Activated CD4-positive, alpha-beta T cell treated with anti-CD3 and anti-CD28 coated beads, Interleukin-2, amount 10 ng/mL, durations not matched to agents 7 days and 5 days (primary cell): ENCODE measurements around the gene NMNAT2. TPM values are rescaled to one million over a fixed set of nuclear protein-coding genes. Genes with fewer than 3 reads are reported as not detected.

Experiments used
- CTCF ChIA-PET: fragments of 350-600 bp; sonication (Branson Sonifier 250); formaldehyde crosslinking; loops from one replicate; lab custom pipeline; 2021; ENCODE audit warnings: antibody characterized with exemption; lab: Charles Lee
- POLR2A ChIA-PET: fragments of 350-600 bp; sonication (Branson Sonifier 250); formaldehyde crosslinking; loops from one replicate; lab custom pipeline; 2021; ENCODE audit warnings: antibody characterized with exemption; lab: Charles Lee
- DNase-seq: peaks from one replicate; pipeline ENCODE4 v3.0.0-alpha.2; 2020
- H3K27ac Mint-ChIP-seq: one replicate; pipeline ENCODE4 v1.8.0; 2021; ENCODE audit warnings: mild to moderate bottlenecking, moderate library complexity, mixed read lengths
- H3K27me3 Mint-ChIP-seq: one replicate; pipeline ENCODE4 v1.8.0; 2021; ENCODE audit warnings: mixed read lengths
- H3K36me3 Mint-ChIP-seq: one replicate; pipeline ENCODE4 v1.8.0; 2021; ENCODE audit warnings: low read depth, mixed read lengths
- H3K4me1 Mint-ChIP-seq: one replicate; pipeline ENCODE4 v1.8.0; 2021; ENCODE audit warnings: mixed read lengths
- H3K4me3 Mint-ChIP-seq: one replicate; pipeline ENCODE4 v1.8.0; 2021; ENCODE audit warnings: mild to moderate bottlenecking, moderate library complexity, mixed read lengths
- H3K9me3 Mint-ChIP-seq: one replicate; pipeline ENCODE4 v1.8.0; 2021; ENCODE audit warnings: mixed read lengths
- total RNA-seq, 2 experiments: library from RNA; stranded (reverse); gene quantifications; one replicate each; pipeline ENCODE4 v1.2.3, GENCODE V29; 2021

The NMNAT2 gene
- total RNA-seq, 2 experiments from 2014 or later: not detected

GRCh38 chr1:183239220-183239742, 178.9 kb downstream of the NMNAT2 start:
- POLR2A ChIA-PET: no interaction called here

DNA sequence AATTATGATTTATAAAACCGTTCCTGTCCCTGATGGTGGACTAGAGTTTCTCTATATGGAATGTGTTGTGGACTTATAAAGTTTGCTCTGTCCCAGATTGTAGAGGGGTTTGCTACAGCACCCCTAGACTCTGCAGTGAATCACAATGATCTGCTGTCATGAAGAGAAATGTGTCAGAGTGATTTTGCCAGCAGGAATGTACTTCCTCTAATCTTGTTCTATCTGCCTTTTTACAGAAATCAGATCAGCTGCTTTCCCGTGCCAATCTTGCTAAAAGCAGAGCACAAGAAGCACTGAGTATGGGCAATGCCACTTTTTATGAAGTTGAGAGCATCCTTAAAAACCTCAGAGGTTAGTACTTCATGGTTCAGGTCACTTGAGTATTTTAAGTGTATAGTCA, 180.1 kb downstream of the NMNAT2 start:
- Mint-ChIP-seq H3K27ac (no peak overlapping the region), H3K9me3 (no peaks in the 10 kb centered on the region), H3K36me3 (no peaks in the 10 kb centered on the region), H3K4me1 (no peaks in the 10 kb centered on the region), H3K4me3 (no peak overlapping the region), H3K27me3 (peaks cover 12% of the 10 kb centered on the region)
- POLR2A ChIA-PET: no interaction called here
- DNase-seq: no peak
- CTCF ChIA-PET: interaction anchor here (1.2 kb wide), 1 partner anchor 47 kb away, joined by 3 read pairs; no protein-coding TSS in a partner anchor

More at GRCh38 chr1:183239220-183239742, 178.9 kb downstream of the NMNAT2 start:
- no peaks in the 10 kb centered on the region for H3K4me1 Mint-ChIP-seq
- H3K4me3 Mint-ChIP-seq: no peak overlapping the region
- no peak overlapping the region for H3K27ac Mint-ChIP-seq
- no peaks in the 10 kb centered on the region for H3K36me3 Mint-ChIP-seq
- CTCF ChIA-PET: interaction anchor here (1.2 kb wide), 1 partner anchor 10 kb away, joined by 6 read pairs; no protein-coding TSS in a partner anchor
- no peaks in the 10 kb centered on the region for H3K9me3 Mint-ChIP-seq
- H3K27me3 Mint-ChIP-seq: peaks cover 14% of the 10 kb centered on the region
- no peak for DNase-seq

DNA sequence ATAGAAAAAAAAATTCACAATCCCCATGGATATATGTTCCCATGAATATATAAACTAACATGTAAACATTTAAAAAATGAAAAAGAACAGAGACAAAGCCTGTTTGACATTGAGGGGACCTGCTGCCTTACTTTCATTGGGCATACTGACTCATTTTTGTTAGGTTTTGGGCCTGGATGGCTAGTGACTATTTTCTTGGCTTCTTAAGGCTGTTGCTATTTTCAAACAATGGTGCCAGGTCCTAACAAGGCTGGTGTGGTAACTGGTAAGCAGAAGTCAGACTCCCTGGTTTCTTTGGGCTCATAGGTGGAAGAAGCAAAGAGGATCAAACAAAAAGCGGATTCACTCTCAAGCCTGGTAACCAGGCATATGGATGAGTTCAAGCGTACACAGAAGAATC, 181.1 kb downstream of the NMNAT2 start:
- H3K9me3 Mint-ChIP-seq: no peaks in the 10 kb centered on the region
- no peak for DNase-seq
- ChIA-PET POLR2A (no interaction called here), CTCF (interaction anchor here (1.4 kb wide), 1 partner anchor 10 kb away, joined by 3 read pairs; no protein-coding TSS in a partner anchor)
- H3K4me3 Mint-ChIP-seq: no peak overlapping the region
- no peak overlapping the region for H3K27ac Mint-ChIP-seq
- peaks cover 9% of the 10 kb centered on the region for H3K27me3 Mint-ChIP-seq
- no peaks in the 10 kb centered on the region for H3K36me3 Mint-ChIP-seq
- no peaks in the 10 kb centered on the region for H3K4me1 Mint-ChIP-seq

GRCh38 chr1:183236158-183236725, 181.9 kb downstream of the NMNAT2 start:
- Mint-ChIP-seq H3K4me1 (no peaks in the 10 kb centered on the region), H3K27ac (no peak overlapping the region), H3K9me3 (no peaks in the 10 kb centered on the region), H3K4me3 (no peak overlapping the region), H3K27me3 (peaks cover 6% of the 10 kb centered on the region), H3K36me3 (no peaks in the 10 kb centered on the region)
- ChIA-PET POLR2A (no interaction called here), CTCF (interaction anchor here (1.4 kb wide), 1 partner anchor 11 kb away, joined by 3 read pairs; no protein-coding TSS in a partner anchor)
- DNase-seq: no peak

DNA sequence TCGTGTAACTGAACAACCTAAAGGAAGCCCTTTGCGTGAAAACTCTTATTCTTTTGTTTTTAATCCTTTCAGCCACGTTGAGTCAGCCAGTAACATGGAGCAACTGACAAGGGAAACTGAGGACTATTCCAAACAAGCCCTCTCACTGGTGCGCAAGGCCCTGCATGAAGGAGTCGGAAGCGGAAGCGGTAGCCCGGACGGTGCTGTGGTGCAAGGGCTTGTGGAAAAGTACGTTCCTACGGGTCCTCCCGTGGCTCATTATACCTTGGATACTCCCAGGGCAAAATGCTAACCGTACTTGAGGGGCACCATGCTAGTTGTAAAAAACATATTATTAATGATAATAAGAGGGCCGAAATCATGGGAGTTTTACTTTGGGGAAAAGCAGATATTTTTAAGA, 182.7 kb downstream of the NMNAT2 start:
- Mint-ChIP-seq H3K4me1 (no peaks in the 10 kb centered on the region), H3K4me3 (no peak overlapping the region), H3K27me3 (peaks cover 4% of the 10 kb centered on the region), H3K27ac (no peak overlapping the region), H3K36me3 (no peaks in the 10 kb centered on the region), H3K9me3 (no peaks in the 10 kb centered on the region)
- ChIA-PET CTCF (interaction anchor here (0.6 to 1.1 kb wide), 2 partner anchors 10 to 278 kb away, joined by 3 to 5 read pairs; no protein-coding TSS in a partner anchor), POLR2A (no interaction called here)
- no peak for DNase-seq

DNA sequence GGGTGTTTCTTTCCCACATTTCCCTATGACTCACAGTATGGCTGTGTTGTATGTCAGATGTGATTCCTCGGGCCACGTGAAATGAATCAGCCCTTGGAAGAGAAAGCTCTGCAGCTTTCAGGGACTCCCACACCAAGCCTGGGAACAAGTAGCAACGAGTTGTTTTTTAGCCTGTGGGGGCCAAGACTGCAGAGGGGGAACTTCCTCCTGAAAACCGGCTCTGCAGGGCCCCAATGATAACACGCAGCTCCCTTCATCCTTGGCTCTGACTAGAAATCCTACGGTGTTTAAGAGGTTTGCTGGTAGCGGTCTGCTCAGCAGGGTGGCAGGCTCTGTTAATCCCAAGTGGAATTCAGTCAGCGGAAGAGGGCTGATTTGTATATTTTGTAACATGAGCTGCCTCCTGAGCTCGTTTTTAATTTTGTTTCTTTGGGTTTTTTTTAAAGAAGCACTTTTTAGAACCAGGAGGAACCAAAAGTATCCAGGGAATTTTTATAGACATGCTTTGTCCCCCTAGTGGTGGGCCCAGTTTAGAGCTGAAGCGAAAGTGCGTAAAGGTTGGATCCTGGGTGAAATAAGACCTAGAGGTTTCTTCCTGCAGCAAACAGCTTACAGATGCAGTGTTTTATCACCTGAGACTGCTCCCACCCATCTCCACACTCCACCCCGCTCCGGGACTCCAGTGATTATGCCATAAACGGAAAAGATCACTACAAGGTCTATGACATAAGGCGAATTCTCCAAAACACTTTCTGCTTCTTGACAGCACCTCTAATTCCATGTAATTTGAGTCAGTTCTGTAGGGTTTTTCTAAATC, 183.3 kb downstream of the NMNAT2 start:
- H3K9me3 Mint-ChIP-seq: no peaks in the 10 kb centered on the region
- H3K4me1 Mint-ChIP-seq: no peaks in the 10 kb centered on the region
- H3K27me3 Mint-ChIP-seq: peaks cover 4% of the 10 kb centered on the region
- H3K36me3 Mint-ChIP-seq: no peaks in the 10 kb centered on the region
- POLR2A ChIA-PET: no interaction called here
- no peak overlapping the region for H3K27ac Mint-ChIP-seq
- no peak overlapping the region for H3K4me3 Mint-ChIP-seq
- DNase-seq: no peak
- CTCF ChIA-PET: interaction anchor here (0.6 to 1.1 kb wide), 3 partner anchors 9 to 279 kb away, joined by 3 to 5 read pairs (median 4); no protein-coding TSS in a partner anchor

- CTCF ChIA-PET: no interaction called here
- Mint-ChIP-seq H3K9me3 (no peaks in the 10 kb centered on the region), H3K4me3 (no peak overlapping the region), H3K27me3 (peaks cover 4% of the 10 kb centered on the region), H3K36me3 (no peaks in the 10 kb centered on the region), H3K27ac (no peak overlapping the region), H3K4me1 (no peaks in the 10 kb centered on the region)
- POLR2A ChIA-PET: no interaction called here
- no peak for DNase-seq
These were observed 185.1 kb downstream of the NMNAT2 start for GRCh38 chr1:183233113-183233512.

- DNase-seq: no peak
- Mint-ChIP-seq H3K4me1 (peaks cover 7% of the 10 kb centered on the region), H3K27ac (no peak overlapping the region), H3K36me3 (no peaks in the 10 kb centered on the region), H3K9me3 (no peaks in the 10 kb centered on the region), H3K27me3 (peaks cover 4% of the 10 kb centered on the region), H3K4me3 (no peak overlapping the region)
- CTCF ChIA-PET: interaction anchor here (1.1 kb wide), 1 partner anchor 10 kb away, joined by 4 read pairs; no protein-coding TSS in a partner anchor
- POLR2A ChIA-PET: no interaction called here
These were observed 186.6 kb downstream of the NMNAT2 start for GRCh38 chr1:183231545-183231944.

DNA sequence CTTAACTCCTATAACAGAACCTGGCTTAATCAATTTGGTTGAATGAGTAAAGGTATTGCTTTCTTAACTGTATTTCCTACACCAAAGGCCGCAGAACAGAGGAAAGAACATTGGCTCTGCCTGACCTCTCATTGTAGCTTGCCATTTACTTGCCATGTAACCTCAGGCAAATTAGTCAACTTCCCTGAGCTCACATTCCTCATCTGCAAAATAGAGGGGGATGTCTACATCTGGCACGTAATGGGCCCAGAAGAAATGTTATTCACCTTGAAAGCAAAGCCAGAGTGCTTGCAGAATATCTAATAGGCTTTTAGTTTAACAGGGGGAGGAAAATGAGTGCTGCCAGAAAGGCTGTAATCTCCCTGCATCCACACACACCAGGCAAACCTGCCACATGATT, 187.8 kb downstream of the NMNAT2 start:
- no peak for DNase-seq
- POLR2A ChIA-PET: no interaction called here

DNA sequence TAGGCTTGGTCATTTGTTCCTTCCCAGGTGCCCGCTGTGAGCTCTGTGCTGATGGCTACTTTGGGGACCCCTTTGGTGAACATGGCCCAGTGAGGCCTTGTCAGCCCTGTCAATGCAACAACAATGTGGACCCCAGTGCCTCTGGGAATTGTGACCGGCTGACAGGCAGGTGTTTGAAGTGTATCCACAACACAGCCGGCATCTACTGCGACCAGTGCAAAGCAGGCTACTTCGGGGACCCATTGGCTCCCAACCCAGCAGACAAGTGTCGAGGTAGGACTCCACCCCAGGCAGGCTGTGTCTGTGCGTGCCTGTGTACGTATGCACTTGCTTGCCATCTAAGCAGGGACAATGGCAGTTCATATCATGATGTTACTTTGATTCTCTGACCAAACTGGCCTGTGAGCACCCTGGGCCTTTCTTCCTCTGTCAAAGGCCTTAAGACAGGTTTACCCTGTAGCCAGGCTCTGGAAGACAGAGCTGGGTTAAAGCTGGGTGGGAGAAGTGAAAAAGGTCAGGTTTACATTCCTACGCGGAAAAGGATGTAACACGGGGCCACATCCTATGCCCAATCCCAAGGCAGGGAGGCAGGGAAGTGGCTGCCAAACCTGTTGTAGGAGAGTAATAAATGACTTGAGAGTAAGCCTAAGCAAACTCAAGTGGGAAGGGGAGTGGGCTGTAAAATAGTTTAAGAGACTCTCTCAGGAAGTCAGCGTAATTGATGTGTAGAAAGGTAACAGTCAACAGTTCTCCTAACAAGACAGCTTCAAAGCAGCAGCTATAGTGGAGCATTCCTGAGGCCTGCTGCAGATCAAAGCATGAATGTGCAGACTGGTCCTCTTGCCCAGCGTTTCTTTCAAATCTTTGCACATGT, 189.6 kb downstream of the NMNAT2 start:
- DNase-seq: no peak
- Mint-ChIP-seq H3K27ac (no peak overlapping the region), H3K27me3 (no peaks in the 10 kb centered on the region), H3K9me3 (no peaks in the 10 kb centered on the region), H3K36me3 (no peaks in the 10 kb centered on the region), H3K4me1 (peaks cover 7% of the 10 kb centered on the region), H3K4me3 (no peak overlapping the region)
- ChIA-PET CTCF (interaction anchor here (1.1 to 1.9 kb wide), 6 partner anchors 9 to 93 kb away, joined by 3 to 6 read pairs (median 4); no protein-coding TSS in a partner anchor), POLR2A (no interaction called here)

More for the DNA sequence above, 187.8 kb downstream of the NMNAT2 start:
- Mint-ChIP-seq H3K4me3 (no peak overlapping the region), H3K27me3 (peaks cover 3% of the 10 kb centered on the region), H3K36me3 (no peaks in the 10 kb centered on the region), H3K4me1 (peaks cover 7% of the 10 kb centered on the region), H3K9me3 (no peaks in the 10 kb centered on the region), H3K27ac (no peak overlapping the region)
- CTCF ChIA-PET: interaction anchor here (1.1 kb wide), 1 partner anchor 9 kb away, joined by 4 read pairs; no protein-coding TSS in a partner anchor

DNA sequence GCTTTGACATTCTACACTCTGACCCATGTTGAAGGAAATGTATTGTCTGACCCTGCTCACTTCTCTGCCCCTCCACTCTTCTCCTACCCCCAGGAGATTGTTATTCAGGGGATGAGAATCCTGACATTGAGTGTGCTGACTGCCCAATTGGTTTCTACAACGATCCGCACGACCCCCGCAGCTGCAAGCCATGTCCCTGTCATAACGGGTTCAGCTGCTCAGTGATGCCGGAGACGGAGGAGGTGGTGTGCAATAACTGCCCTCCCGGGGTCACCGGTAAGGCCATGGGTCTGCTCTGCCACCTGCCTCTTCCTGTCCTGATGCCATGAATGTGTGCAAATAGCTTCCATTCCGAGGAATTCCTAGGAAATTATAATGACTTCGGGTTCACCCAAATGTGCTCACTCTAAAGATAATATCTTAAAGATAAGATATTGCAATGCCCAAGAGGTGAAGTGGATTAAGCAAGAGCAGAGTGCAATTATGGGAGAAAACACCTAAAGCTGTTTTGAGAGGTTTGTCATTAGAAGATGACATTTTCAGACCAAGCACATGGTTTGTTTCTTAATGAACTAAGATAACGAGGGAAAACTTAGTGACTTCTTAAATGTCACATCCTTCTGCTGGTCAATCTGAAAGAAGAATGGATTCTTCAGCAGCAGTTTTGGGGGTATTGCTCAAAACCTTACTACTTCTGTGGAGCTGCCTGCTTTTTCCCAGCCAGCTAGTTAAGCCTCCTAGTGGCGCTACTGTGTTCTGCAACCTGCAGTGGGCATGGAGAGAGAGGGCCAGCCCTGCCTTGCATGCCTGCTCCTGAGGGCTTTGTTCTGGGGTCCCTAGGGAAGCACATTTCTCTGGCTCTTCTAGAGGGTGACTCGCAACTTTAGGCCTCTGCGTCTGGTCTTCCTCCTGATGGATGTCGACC, 190.5 kb downstream of the NMNAT2 start:
- CTCF ChIA-PET: interaction anchor here (1.1 to 1.3 kb wide), 5 partner anchors 8 to 94 kb away, joined by 3 to 5 read pairs (median 4); no protein-coding TSS in a partner anchor
- Mint-ChIP-seq H3K9me3 (no peaks in the 10 kb centered on the region), H3K27me3 (no peaks in the 10 kb centered on the region), H3K27ac (no peak overlapping the region), H3K36me3 (no peaks in the 10 kb centered on the region), H3K4me1 (peaks cover 7% of the 10 kb centered on the region), H3K4me3 (no peak overlapping the region)
- peak; percentile 50 for DNase-seq
- POLR2A ChIA-PET: no interaction called here
